Measurements from ENCODE around the gene CSNK2B.

DNA sequence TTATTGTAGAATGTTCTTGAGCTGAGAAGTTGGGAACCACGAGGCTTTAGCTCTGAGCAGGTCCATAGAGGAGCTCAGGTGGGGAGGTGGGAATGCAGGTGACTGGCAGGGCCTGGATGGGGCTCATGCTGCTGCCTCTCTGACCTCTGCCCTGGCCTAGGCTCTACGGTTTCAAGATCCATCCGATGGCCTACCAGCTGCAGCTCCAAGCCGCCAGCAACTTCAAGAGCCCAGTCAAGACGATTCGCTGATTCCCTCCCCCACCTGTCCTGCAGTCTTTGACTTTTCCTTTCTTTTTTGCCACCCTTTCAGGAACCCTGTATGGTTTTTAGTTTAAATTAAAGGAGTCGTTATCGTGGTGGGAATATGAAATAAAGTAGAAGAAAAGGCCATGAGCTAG lies 3.8 kb downstream of the CSNK2B start, which contains the start of gene LY6G5B:
- TF ChIP-seq ZNF292 (tag by site-specific recombination; IDR thresholded peaks at IDR 0.05; ENCODE audit: borderline replicate concordance, low read depth) = no peak
- TF ChIP-seq YY1 (tag by site-specific recombination; IDR thresholded peaks at IDR 0.05) = no peak
- TF ChIP-seq ZNF785 (tag by site-specific recombination; IDR thresholded peaks at IDR 0.05) = no peak
- TF ChIP-seq CTCF (tag by site-specific recombination; IDR thresholded peaks at IDR 0.05) = no peak
- TF ChIP-seq ZSCAN18 (tag by site-specific recombination; IDR thresholded peaks at IDR 0.05) = no peak
